MM.1S (cell line): ENCODE measurements around the gene TUBA4A.

Experiments
- DNase-seq: peaks from one replicate; pipeline ENCODE4 v3.0.0-alpha.2; 2015
- H2AFZ ChIP-seq: fragments of 300-600 bp; sonication (generic); 2 replicates; pipeline ENCODE4 v1.6.0; 2016; ENCODE audit warnings: antibody characterized with exemption, low read length
- H3F3A ChIP-seq: fragments of 300-600 bp; sonication (generic); 2 replicates; pipeline ENCODE4 v1.6.1; 2016; ENCODE audit warnings: mild to moderate bottlenecking, antibody characterized with exemption, low read length, moderate library complexity, mixed read lengths; ENCODE audit not compliant: insufficient read depth
- H3K27ac ChIP-seq: fragments of 300-600 bp; sonication (generic); 2 replicates; pipeline ENCODE4 v1.5.1; 2016; ENCODE audit warnings: mild to moderate bottlenecking, low read length
- H3K27me3 ChIP-seq: fragments of 300-600 bp; sonication (generic); replicated peaks from 2 replicates; pipeline ENCODE4 v1.6.0; 2016; ENCODE audit warnings: low read length; ENCODE audit not compliant: insufficient read depth
- H3K36me3 ChIP-seq: fragments of 300-600 bp; sonication (generic); replicated peaks from 2 replicates; pipeline ENCODE4 v1.6.1; 2016; ENCODE audit warnings: mild to moderate bottlenecking, low read length, mixed read lengths; ENCODE audit not compliant: insufficient read depth
- H3K4me1 ChIP-seq: fragments of 300-600 bp; sonication (generic); 2 replicates; pipeline ENCODE4 v1.6.1; 2016; ENCODE audit warnings: low read length, mixed read lengths
- H3K4me2 ChIP-seq: fragments of 300-600 bp; sonication (generic); 2 replicates; pipeline ENCODE4 v1.6.0; 2016; ENCODE audit warnings: low read depth, low read length
- H3K4me3 ChIP-seq: fragments of 300-600 bp; sonication (generic); 2 replicates; pipeline ENCODE4 v1.5.1; 2016; ENCODE audit warnings: low read length, mixed read lengths
- H3K79me2 ChIP-seq: fragments of 300-600 bp; sonication (generic); 2 replicates; pipeline ENCODE4 v1.6.1; 2016; ENCODE audit warnings: mixed run types, low read length, mixed read lengths
- H3K9ac ChIP-seq: fragments of 300-600 bp; sonication (generic); 2 replicates; pipeline ENCODE4 v1.6.1; 2016; ENCODE audit warnings: low read length, mixed read lengths
- H3K9me2 ChIP-seq: fragments of 300-600 bp; sonication (generic); replicated peaks from 2 replicates; pipeline ENCODE4 v1.6.1; 2016; ENCODE audit warnings: mild to moderate bottlenecking, low read length, mixed read lengths; ENCODE audit not compliant: insufficient read depth
- H3K9me3 ChIP-seq: fragments of 300-600 bp; sonication (generic); replicated peaks from 2 replicates; pipeline ENCODE4 v1.6.1; 2016; ENCODE audit warnings: mild to moderate bottlenecking, low read length, mixed read lengths; ENCODE audit not compliant: insufficient read depth
- H4K20me1 ChIP-seq: fragments of 300-600 bp; sonication (generic); 2 replicates; pipeline ENCODE4 v1.6.1; 2016; ENCODE audit warnings: mild to moderate bottlenecking, low read length, moderate library complexity, mixed read lengths; ENCODE audit not compliant: insufficient read depth
- CTCF ChIP-seq: fragments of 300-600 bp; sonication (generic); IDR thresholded peaks from 2 replicates; pipeline ENCODE4 v1.5.1; 2016; ENCODE audit warnings: antibody characterized with exemption, low read length, mixed read lengths
- EZH2 ChIP-seq: fragments of 300-600 bp; sonication (generic); optimal IDR thresholded peaks from 2 replicates; pipeline ENCODE3; 2017; ENCODE audit warnings: low read depth, mild to moderate bottlenecking, antibody characterized with exemption, low read length, mixed read lengths
- EZH2phosphoT487 ChIP-seq: fragments of 300-600 bp; sonication (generic); IDR thresholded peaks from 2 replicates; pipeline ENCODE4 v1.6.1; 2018; ENCODE audit warnings: antibody characterized with exemption, low read length

The TUBA4A gene

GRCh38 chr2:219282943-219283581, 29.3 kb upstream of the TUBA4A start:
- no peak overlapping the region for H3K27ac ChIP-seq

GRCh38 chr2:219282375-219282774, 28.7 kb upstream of the TUBA4A start:
- Histone ChIP-seq H3K27me3 (no peaks in the 10 kb centered on the region), H3K36me3 (no peaks in the 10 kb centered on the region)

More at GRCh38 chr2:219282943-219283581, 29.3 kb upstream of the TUBA4A start:
- Histone ChIP-seq H3K9me3 (no peaks in the 10 kb centered on the region), H4K20me1 (no peaks in the 10 kb centered on the region), H3F3A (peaks cover 13% of the 10 kb centered on the region), H3K4me2 (no peak overlapping the region), H2AFZ (no peak overlapping the region), H3K4me3 (no peak overlapping the region), H3K4me1 (peaks cover 13% of the 10 kb centered on the region), H3K9me2 (no peaks in the 10 kb centered on the region), H3K36me3 (no peaks in the 10 kb centered on the region), H3K79me2 (peaks cover 10% of the 10 kb centered on the region), H3K27me3 (no peaks in the 10 kb centered on the region), H3K9ac (no peak overlapping the region)
- no peak for DNase-seq
- TF ChIP-seq EZH2phosphoT487: no peak
- no peak for TF ChIP-seq EZH2
- no peak for TF ChIP-seq CTCF

GRCh38 chr2:219281588-219281987, 27.9 kb upstream of the TUBA4A start:
- no peaks in the 10 kb centered on the region for H3K9me3 ChIP-seq
- peaks cover 21% of the 10 kb centered on the region for H3K4me1 ChIP-seq
- H3F3A ChIP-seq: peaks cover 15% of the 10 kb centered on the region
- no peak overlapping the region for H3K27ac ChIP-seq
- TF ChIP-seq EZH2phosphoT487: no peak
- TF ChIP-seq CTCF: no peak
- no peak for TF ChIP-seq EZH2
- DNase-seq: no peak
- H4K20me1 ChIP-seq: no peaks in the 10 kb centered on the region
- H3K79me2 ChIP-seq: peaks cover 10% of the 10 kb centered on the region
- H3K4me3 ChIP-seq: no peak overlapping the region
- no peak overlapping the region for H3K4me2 ChIP-seq
- no peak overlapping the region for H3K9ac ChIP-seq
- H3K9me2 ChIP-seq: no peaks in the 10 kb centered on the region
- H3K27me3 ChIP-seq: no peaks in the 10 kb centered on the region
- H2AFZ ChIP-seq: no peak overlapping the region
- no peaks in the 10 kb centered on the region for H3K36me3 ChIP-seq

More at GRCh38 chr2:219282375-219282774, 28.7 kb upstream of the TUBA4A start:
- H3K9ac ChIP-seq: no peak overlapping the region
- H3K9me2 ChIP-seq: no peaks in the 10 kb centered on the region
- no peak for DNase-seq
- peaks cover 15% of the 10 kb centered on the region for H3F3A ChIP-seq
- H3K4me2 ChIP-seq: no peak overlapping the region
- peaks cover 17% of the 10 kb centered on the region for H3K4me1 ChIP-seq
- no peak overlapping the region for H3K27ac ChIP-seq
- TF ChIP-seq CTCF (no peak), EZH2phosphoT487 (no peak), EZH2 (no peak)
- H3K4me3 ChIP-seq: no peak overlapping the region
- H3K9me3 ChIP-seq: no peaks in the 10 kb centered on the region
- H4K20me1 ChIP-seq: no peaks in the 10 kb centered on the region
- H3K79me2 ChIP-seq: peaks cover 10% of the 10 kb centered on the region
- no peak overlapping the region for H2AFZ ChIP-seq
